Kidney (tissue), 14 donors: ENCODE measurements around the gene LCLAT1. TPM values are rescaled to one million over a fixed set of nuclear protein-coding genes. Genes with fewer than 3 reads are reported as not detected.

Experiments used
- DNase-seq, 5 donors: peaks; one replicate each; pipeline ENCODE4 v3.0.0-alpha.2; 2013 to 2020
- FAIRE-seq: peaks from 2 replicates; lab custom pipeline; 2012; peaks lifted over from hg19 to GRCh38; lab: Jason Lieb, UNC
- H3K27ac ChIP-seq, 2 donors: one replicate each; pipeline ENCODE4 v1.7.0; 2013; ENCODE audit warnings: low read depth in 2 of 2, low read length in 2 of 2, inconsistent platforms in 1 of 2
- H3K27me3 ChIP-seq: one replicate; pipeline ENCODE4 v1.7.1; 2013; ENCODE audit warnings: low read length, inconsistent platforms; ENCODE audit not compliant: control insufficient read depth, insufficient read depth
- H3K36me3 ChIP-seq, 3 donors: one replicate each; pipeline versions ENCODE4 v1.7.0 to v1.7.1; 2013; ENCODE audit warnings: low read length in 3 of 3, control low read depth in 1 of 3, inconsistent platforms in 1 of 3; ENCODE audit not compliant: insufficient read depth in 3 of 3, control insufficient read depth in 2 of 3
- H3K4me1 ChIP-seq, 3 donors: one replicate each; pipeline versions ENCODE4 v1.7.0 to v1.7.1; 2013; ENCODE audit warnings: low read length in 3 of 3, inconsistent platforms in 1 of 3, low read depth in 1 of 3; ENCODE audit not compliant: control insufficient read depth in 2 of 3, insufficient read depth in 2 of 3
- H3K4me3 ChIP-seq, 3 donors: one replicate each; pipeline versions ENCODE4 v1.7.0 to v1.8.1; 2013; ENCODE audit warnings: low read length in 3 of 3, control low read depth in 1 of 3, inconsistent platforms in 1 of 3
- H3K9ac ChIP-seq, 3 donors: one replicate each; pipeline versions ENCODE4 v1.7.0 to v1.7.1; 2013; ENCODE audit warnings: low read length in 3 of 3, control low read depth in 1 of 3, inconsistent platforms in 1 of 3
- H3K9me3 ChIP-seq, 3 donors: one replicate each; pipeline versions ENCODE4 v1.7.0 to v1.7.1; 2013; ENCODE audit warnings: low read length in 3 of 3, control low read depth in 1 of 3, inconsistent platforms in 1 of 3; ENCODE audit not compliant: control insufficient read depth in 2 of 3, insufficient read depth in 1 of 3
- intact Hi-C: fragments of 100-400 bp; cut with DNase I; formaldehyde crosslinking; loops from one replicate; pipeline ENCODE4 v1.11.1; 2022
- polyA plus RNA-seq: library from polyadenylated mRNA; stranded (reverse); fragments of 350-450 nt; fragmentation: Illumina TruSeq; extraction: RNeasy Lipid Tissue Mini Kit (QIAGEN cat#74804); gene quantifications from one replicate; pipeline ENCODE4 v1.2.3, GENCODE V29; 2014; ENCODE audit warnings: low read depth, low replicate concordance; ENCODE audit not compliant: insufficient read depth
- total RNA-seq: library from RNA; stranded (reverse); fragmentation: NEBNext Ultra II Directional; extraction: Animal tissue kit (Norgen Biotek cat#: 25700); gene quantifications from one replicate; pipeline ENCODE4 v1.2.1, GENCODE V29; 2021
- TF ChIP-seq, protein P1 (sequence below): IDR thresholded peaks from 3 replicates; pipeline ENCODE4 v1.5.1; 2012; ENCODE audit warnings: mild to moderate bottlenecking, moderate library complexity, borderline replicate concordance; ENCODE audit not compliant: insufficient read depth; ENCODE audit errors: extremely low read depth
- donor health status: control.
- donor health status: control.
- donor health status: control.
- donor health status: control.
- donor health status: control.
- donor health status: DM: yes; HTN: yes; CAD: no.
- donor health status: Normal renal cell carcinoma (clear cell type).

LCLAT1 gene
- total and polyA plus RNA-seq, 2 donors from 2014 or later: 5.6 to 19.4 TPM

DNA sequence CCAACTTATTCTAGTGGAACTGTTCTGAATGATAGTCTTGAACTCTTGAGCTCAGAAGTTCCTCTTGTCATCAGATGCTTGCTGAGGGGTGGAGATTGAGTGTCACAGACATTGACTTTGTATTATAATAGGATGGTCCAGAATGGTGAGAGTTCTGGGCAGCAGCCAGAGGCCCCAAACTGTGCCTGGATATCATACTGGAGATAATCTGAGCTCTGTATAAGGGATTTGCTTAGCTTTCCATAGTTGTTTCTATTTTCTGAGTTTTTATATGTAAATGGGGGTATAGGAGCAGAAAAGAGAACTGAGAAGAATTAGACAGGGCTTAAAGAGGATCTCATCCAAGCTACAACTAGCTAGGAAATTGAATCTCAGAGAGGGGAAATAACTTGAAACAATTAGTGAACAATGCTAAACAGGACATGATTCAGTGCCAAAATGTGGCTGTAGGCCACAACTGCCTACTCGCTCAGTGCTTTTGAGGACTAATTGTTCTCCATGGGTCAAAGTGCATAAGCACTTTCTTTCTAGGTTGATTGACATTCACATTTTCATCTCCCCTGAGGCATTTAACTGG is 10.1 kb upstream of the LCLAT1 start:
- DNase-seq (no peak), FAIRE-seq (no peak)
- Histone ChIP-seq H3K9ac (no peak overlapping the region), H3K36me3 (no peaks in the 10 kb centered on the region), H3K27me3 (no peaks in the 10 kb centered on the region), H3K27ac (no peak overlapping the region), H3K4me3 (no peak overlapping the region), H3K9me3 (no peaks in the 10 kb centered on the region), H3K4me1 (peaks cover 0 to 5% (median 0%) of the 10 kb centered on the region in 3 donors)
- intact Hi-C loops: no loop called here
- TF ChIP-seq, protein P1, sequence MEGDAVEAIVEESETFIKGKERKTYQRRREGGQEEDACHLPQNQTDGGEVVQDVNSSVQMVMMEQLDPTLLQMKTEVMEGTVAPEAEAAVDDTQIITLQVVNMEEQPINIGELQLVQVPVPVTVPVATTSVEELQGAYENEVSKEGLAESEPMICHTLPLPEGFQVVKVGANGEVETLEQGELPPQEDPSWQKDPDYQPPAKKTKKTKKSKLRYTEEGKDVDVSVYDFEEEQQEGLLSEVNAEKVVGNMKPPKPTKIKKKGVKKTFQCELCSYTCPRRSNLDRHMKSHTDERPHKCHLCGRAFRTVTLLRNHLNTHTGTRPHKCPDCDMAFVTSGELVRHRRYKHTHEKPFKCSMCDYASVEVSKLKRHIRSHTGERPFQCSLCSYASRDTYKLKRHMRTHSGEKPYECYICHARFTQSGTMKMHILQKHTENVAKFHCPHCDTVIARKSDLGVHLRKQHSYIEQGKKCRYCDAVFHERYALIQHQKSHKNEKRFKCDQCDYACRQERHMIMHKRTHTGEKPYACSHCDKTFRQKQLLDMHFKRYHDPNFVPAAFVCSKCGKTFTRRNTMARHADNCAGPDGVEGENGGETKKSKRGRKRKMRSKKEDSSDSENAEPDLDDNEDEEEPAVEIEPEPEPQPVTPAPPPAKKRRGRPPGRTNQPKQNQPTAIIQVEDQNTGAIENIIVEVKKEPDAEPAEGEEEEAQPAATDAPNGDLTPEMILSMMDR: no peak

DNA sequence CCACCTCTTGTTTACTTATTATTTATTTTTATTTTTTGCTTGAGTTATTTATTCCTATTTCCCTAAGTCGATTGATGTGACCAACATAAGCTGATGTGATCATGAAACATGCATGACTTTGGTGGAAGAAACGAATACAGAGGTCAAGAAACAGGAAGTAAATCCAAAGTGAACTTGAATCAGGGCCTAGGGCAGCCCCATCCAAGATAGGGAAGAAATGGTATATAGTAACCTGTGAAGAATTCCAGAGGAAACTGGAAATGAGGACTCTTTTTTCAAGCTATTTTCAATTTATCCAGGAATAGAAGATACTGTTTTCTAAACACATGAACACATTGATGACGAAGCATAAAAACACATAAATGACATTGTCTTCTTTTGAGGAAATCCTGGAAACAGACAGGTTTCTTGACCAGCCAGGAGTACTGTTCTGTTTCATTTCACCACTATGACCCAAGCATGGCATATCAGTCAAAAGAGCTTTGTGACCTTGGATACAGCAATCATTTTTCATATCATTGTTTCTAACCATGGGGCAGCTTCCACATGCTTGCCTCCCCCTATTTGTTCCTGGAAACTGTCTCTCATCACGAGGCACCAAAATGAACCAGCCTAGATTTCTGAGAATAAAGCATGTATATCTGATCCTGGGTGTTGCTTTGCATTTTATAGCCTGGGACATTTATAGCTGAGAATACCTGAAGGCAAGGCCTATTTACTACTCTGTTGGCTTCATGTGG is 9.1 kb upstream of the LCLAT1 start:
- H3K27ac ChIP-seq: no peak overlapping the region

DNA sequence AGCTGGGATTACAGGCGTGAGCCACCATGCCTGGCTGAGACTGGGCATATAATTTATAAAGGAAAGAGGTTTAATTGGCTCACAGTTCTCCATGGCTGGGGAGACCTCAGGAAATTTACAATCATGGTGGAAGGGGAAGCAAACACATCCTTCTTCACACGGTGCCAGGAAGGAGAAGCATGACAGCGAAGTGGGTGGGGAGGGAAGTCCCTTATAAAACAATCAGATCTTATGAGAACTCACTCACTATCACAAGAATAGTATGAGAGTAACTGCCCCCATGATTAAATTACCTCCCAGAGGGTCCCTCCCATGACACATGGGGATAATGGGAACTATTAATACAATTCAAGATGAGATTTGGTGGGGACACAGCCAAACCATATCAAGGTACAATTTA is 7.8 kb upstream of the LCLAT1 start:
- Histone ChIP-seq H3K4me1 (peaks cover 0 to 5% (median 0%) of the 10 kb centered on the region in 3 donors), H3K27ac (no peak overlapping the region), H3K27me3 (no peaks in the 10 kb centered on the region), H3K9ac (no peak overlapping the region), H3K36me3 (no peaks in the 10 kb centered on the region), H3K4me3 (no peak overlapping the region), H3K9me3 (no peaks in the 10 kb centered on the region)
- TF ChIP-seq, protein P1: no peak
- FAIRE-seq (no peak), DNase-seq (no peak)
- intact Hi-C loops: no loop called here

More for the DNA sequence above, 9.1 kb upstream of the LCLAT1 start:
- Histone ChIP-seq H3K4me3 (no peak overlapping the region), H3K36me3 (no peaks in the 10 kb centered on the region), H3K27me3 (no peaks in the 10 kb centered on the region), H3K9ac (no peak overlapping the region), H3K4me1 (peaks cover 0 to 5% (median 0%) of the 10 kb centered on the region in 3 donors), H3K9me3 (no peaks in the 10 kb centered on the region)
- TF ChIP-seq, protein P1: no peak
- DNase-seq: no peak
- intact Hi-C loops: no loop called here
- FAIRE-seq: no peak
